H1 (cell line): ENCODE measurements around the gene NDST4.

Experiments
- BRCA1 ChIP-seq: IDR thresholded peaks from 2 replicates; pipeline ENCODE4 v1.6.1; 2012; ENCODE audit warnings: low read depth, low read length, improper control_type of control experiment
- CREB1 ChIP-seq: IDR thresholded peaks from 2 replicates; pipeline ENCODE4 v1.6.1; 2012; ENCODE audit warnings: inconsistent platforms
- JUND ChIP-seq: IDR thresholded peaks from 2 replicates; pipeline ENCODE4 v1.6.1; 2011; ENCODE audit warnings: mild to moderate bottlenecking, improper control_type of control experiment, low read length
- MAX ChIP-seq: IDR thresholded peaks from 2 replicates; pipeline ENCODE4 v1.6.1; 2012; ENCODE audit warnings: inconsistent platforms
- NANOG ChIP-seq: IDR thresholded peaks from 2 replicates; pipeline ENCODE4 v1.6.1; 2011; ENCODE audit warnings: low read length, low read depth, mild to moderate bottlenecking, inconsistent platforms; ENCODE audit not compliant: insufficient read depth, poor library complexity, severe bottlenecking
- POLR2AphosphoS5 ChIP-seq: IDR thresholded peaks from 2 replicates; pipeline ENCODE4 v1.6.1; 2011; ENCODE audit warnings: low read depth, low read length
- SIRT6 ChIP-seq: IDR thresholded peaks from one replicate; pipeline ENCODE4 v1.7.1; 2012; ENCODE audit warnings: low read length, inconsistent platforms

GRCh38 chr4:114864060-114864459, 249.4 kb downstream of the NDST4 start:
- TF ChIP-seq MAX (no peak), CREB1 (no peak), NANOG (no peak), POLR2AphosphoS5 (no peak), BRCA1 (no peak), SIRT6 (no peak), JUND (no peak)
